GM12874 (cell line): Measurements from ENCODE around the gene NOA1.

ENCODE experiments used
- CTCF ChIP-seq: IDR thresholded peaks from 2 replicates; pipeline ENCODE4 v1.5.1; 2011; ENCODE audit warnings: low read depth, mild to moderate bottlenecking, control low read depth, low read length, moderate library complexity; ENCODE audit not compliant: insufficient read depth

The NOA1 gene

GRCh38 chr4:56976283-56976836 lies 1.0 kb downstream of the NOA1 start:
- no peak for TF ChIP-seq CTCF

GRCh38 chr4:56973336-56973735 lies 4.1 kb downstream of the NOA1 start:
- no peak for TF ChIP-seq CTCF

GRCh38 chr4:56972809-56973208 lies 4.6 kb downstream of the NOA1 start:
- no peak for TF ChIP-seq CTCF

- no peak for TF ChIP-seq CTCF
Observed at GRCh38 chr4:56972389-56972788, 5.0 kb downstream of the NOA1 start.

GRCh38 chr4:56971383-56971782 lies 6.0 kb downstream of the NOA1 start:
- no peak for TF ChIP-seq CTCF

GRCh38 chr4:56961107-56961500 lies 16.3 kb downstream of the NOA1 start:
- TF ChIP-seq CTCF = no peak

- no peak for TF ChIP-seq CTCF
Observed at GRCh38 chr4:56959100-56959499, 18.3 kb downstream of the NOA1 start.

- TF ChIP-seq CTCF = no peak
Observed at GRCh38 chr4:56958111-56958517, 19.3 kb downstream of the NOA1 start.
